ENCODE data around the gene EEF1AKMT2. TPM values are rescaled to one million over a fixed set of nuclear protein-coding genes. Genes with fewer than 3 reads are reported as not detected.

The EEF1AKMT2 gene
- total and polyA plus RNA-seq, 2 of the 13 experiments (the other 11 are each of a cell fraction or from before 2014, with no cell fraction given): 11.3 to 19.3 TPM

DNA sequence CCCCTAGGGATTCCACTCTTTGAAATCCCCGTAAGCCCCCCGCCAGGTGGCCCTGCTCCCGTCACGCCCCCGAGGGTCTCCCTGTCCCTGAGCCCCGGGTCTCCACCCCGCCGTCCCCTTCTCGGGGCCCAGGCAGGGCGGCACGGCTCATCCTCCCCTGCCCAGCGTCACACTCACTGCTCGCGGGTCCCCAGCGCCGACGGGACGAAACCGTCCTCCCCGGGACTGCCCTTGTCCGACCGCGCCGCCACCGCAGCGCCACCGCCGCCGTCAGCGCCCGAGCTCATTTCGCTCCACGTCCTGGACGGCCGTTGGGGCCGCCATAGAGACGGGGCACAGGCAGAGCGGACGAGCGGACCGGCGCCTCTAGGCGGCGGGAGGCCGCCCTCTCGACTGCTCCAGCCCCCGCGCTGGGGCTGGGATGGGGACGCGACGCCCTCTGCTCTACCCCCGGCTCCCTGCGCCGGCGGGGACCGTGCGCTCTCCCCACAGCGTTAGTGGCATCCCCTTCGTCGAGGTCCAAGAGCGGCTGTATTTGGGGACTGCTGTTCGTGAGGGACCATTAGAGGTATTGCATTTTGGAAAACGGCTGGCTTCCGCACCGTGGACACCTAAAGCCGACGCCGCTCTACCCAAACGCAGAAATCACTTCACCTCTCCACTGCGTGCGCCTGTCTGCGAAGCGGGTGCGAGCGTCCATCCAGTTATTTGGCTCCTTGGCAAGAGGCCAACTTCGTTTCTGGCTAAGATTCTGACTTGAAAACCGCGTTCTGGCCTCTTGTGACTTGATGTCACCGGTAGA, at the start of gene EEF1AKMT2 (continued):
- TF ChIP-seq, protein P1, sequence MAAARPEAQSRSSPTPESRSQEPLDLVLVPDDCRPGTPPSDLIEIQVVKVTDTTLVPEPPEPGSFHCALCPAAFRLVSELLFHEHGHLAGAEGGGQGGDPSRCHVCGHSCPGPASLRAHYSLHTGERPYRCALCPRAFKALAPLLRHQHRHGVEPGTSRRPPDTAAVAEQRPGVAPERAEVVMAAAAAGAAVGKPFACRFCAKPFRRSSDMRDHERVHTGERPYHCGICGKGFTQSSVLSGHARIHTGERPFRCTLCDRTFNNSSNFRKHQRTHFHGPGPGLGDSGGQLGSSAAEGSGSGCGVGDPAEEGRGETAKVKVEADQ (CRISPR knock-in tag; IDR thresholded peaks at IDR 0.05; ENCODE audit: borderline replicate concordance): peak; percentile 81; the same call in 1 of the 2 replicates
- TF ChIP-seq NFKB2 (CRISPR knock-in tag; IDR thresholded peaks at IDR 0.05; ENCODE audit: borderline replicate concordance) (peak; percentile 50), PRMT3 (CRISPR knock-in tag; IDR thresholded peaks at IDR 0.05; ENCODE audit: borderline replicate concordance, low read depth) (no peak; the same call in 1 of the 2 replicates), HMGA1 (CRISPR knock-in tag; conservative IDR thresholded peaks at IDR 0.05) (no peak), GATA4 (IDR thresholded peaks at IDR 0.05; ENCODE audit: borderline replicate concordance, low read depth) (0 out of 2 replicates have a peak, but pooled peaks have one; percentile 57), BRCA1 (CRISPR knock-in tag; IDR thresholded peaks at IDR 0.05) (peak; percentile 90), GABPA (IDR thresholded peaks at IDR 0.05; ENCODE audit: low read depth, low read length) (no peak), GABPA (CRISPR knock-in tag; IDR thresholded peaks at IDR 0.05; ENCODE audit: low read depth) (peak; percentile 57), SRSF1 (optimal IDR thresholded peaks at IDR 0.05; ENCODE audit: low read depth, low read length) (no peak), CENPX (CRISPR knock-in tag; IDR thresholded peaks at IDR 0.05) (no peak), ZNF572 (CRISPR knock-in tag; IDR thresholded peaks at IDR 0.05) (no peak), ZFP1 (CRISPR knock-in tag; IDR thresholded peaks at IDR 0.05) (peak; percentile 81; the same call in 1 of the 2 replicates), CCAR2 (optimal IDR thresholded peaks at IDR 0.05; ENCODE audit: low read depth, low read length) (no peak), MXD4 (CRISPR knock-in tag; IDR thresholded peaks at IDR 0.05) (peak; percentile 84), DNMT1 (CRISPR knock-in tag; IDR thresholded peaks at IDR 0.05) (no peak; the same call in 1 of the 2 replicates), ZNF615 (CRISPR knock-in tag; IDR thresholded peaks at IDR 0.05; ENCODE audit: borderline replicate concordance) (peak; percentile 90; the same call in 1 of the 2 replicates), AKAP8 (CRISPR knock-in tag; IDR thresholded peaks at IDR 0.05) (peak; percentile 52; the same call in 1 of the 2 replicates), ZNF205 (CRISPR knock-in tag; IDR thresholded peaks at IDR 0.05) (peak; percentile 75; the same call in 1 of the 2 replicates), ZNF207 (IDR thresholded peaks at IDR 0.05; ENCODE audit: borderline replicate concordance) (no peak), EP300 (IDR thresholded peaks at IDR 0.05; ENCODE audit: low read depth in 2 of 2, low read length in 2 of 2) (peak; percentile 13 to 22; a peak in 1 of 4 replicates), EP300 (CRISPR knock-in tag; IDR thresholded peaks at IDR 0.05; ENCODE audit: borderline replicate concordance) (no peak; the same call in 1 of the 2 replicates), MTA1 (CRISPR knock-in tag; IDR thresholded peaks at IDR 0.05; ENCODE audit: borderline replicate concordance) (peak; percentile 97)
- TF ChIP-seq, protein P2, sequence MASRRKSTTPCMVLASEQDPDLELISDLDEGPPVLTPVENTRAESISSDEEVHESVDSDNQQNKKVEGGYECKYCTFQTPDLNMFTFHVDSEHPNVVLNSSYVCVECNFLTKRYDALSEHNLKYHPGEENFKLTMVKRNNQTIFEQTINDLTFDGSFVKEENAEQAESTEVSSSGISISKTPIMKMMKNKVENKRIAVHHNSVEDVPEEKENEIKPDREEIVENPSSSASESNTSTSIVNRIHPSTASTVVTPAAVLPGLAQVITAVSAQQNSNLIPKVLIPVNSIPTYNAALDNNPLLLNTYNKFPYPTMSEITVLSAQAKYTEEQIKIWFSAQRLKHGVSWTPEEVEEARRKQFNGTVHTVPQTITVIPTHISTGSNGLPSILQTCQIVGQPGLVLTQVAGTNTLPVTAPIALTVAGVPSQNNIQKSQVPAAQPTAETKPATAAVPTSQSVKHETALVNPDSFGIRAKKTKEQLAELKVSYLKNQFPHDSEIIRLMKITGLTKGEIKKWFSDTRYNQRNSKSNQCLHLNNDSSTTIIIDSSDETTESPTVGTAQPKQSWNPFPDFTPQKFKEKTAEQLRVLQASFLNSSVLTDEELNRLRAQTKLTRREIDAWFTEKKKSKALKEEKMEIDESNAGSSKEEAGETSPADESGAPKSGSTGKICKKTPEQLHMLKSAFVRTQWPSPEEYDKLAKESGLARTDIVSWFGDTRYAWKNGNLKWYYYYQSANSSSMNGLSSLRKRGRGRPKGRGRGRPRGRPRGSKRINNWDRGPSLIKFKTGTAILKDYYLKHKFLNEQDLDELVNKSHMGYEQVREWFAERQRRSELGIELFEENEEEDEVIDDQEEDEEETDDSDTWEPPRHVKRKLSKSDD (CRISPR knock-in tag; IDR thresholded peaks at IDR 0.05; ENCODE audit: low read depth): peak; percentile 67; the same call in 1 of the 2 replicates
- TF ChIP-seq, protein P3, sequence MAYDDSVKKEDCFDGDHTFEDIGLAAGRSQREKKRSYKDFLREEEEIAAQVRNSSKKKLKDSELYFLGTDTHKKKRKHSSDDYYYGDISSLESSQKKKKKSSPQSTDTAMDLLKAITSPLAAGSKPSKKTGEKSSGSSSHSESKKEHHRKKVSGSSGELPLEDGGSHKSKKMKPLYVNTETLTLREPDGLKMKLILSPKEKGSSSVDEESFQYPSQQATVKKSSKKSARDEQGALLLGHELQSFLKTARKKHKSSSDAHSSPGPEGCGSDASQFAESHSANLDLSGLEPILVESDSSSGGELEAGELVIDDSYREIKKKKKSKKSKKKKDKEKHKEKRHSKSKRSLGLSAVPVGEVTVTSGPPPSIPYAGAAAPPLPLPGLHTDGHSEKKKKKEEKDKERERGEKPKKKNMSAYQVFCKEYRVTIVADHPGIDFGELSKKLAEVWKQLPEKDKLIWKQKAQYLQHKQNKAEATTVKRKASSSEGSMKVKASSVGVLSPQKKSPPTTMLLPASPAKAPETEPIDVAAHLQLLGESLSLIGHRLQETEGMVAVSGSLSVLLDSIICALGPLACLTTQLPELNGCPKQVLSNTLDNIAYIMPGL (CRISPR knock-in tag; IDR thresholded peaks at IDR 0.05; ENCODE audit: borderline replicate concordance in 1 of 2, low read depth in 1 of 2): peak; percentile 97 to 99
